Activated T-cell treated with anti-CD3 and anti-CD28 coated beads, Interleukin-2, amount 50 U/mL, for 48 hours (primary cell): ENCODE results near the gene EPHA1.

Experiments used
- DNase-seq, 2 experiments: peaks; one replicate each; pipeline ENCODE4 v3.0.0-alpha.2; 2020

The EPHA1 gene

GRCh38 chr7:143387156-143387975 lies 21.3 kb downstream of the EPHA1 start:
- no peak for DNase-seq

GRCh38 chr7:143385891-143386781 lies 22.5 kb downstream of the EPHA1 start:
- DNase-seq, result peak in 1 of 2 experiments; percentile 31

- DNase-seq, result no peak
Observed at GRCh38 chr7:143384661-143385631, 23.7 kb downstream of the EPHA1 start.

DNA sequence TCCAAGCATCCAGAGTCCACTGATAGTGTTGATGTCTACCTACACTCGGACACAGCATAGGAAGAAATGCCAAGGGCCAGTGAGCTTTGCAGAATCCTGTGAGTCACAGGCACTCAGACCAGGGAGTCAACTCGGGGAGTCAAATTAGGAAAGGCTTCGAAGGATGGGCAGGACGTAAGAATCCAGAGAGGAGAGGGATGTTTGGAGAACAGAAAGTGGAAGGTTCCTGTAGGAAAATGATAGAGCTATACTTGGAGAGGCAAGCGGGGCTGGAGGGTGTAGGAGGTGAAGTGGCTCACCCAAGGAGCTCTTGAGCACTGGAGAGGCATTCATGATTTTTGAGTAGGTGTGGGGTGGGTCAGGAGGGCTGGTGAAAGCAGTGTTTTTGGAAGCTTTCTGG lies 24.5 kb downstream of the EPHA1 start:
- DNase-seq, result no peak

- DNase-seq, result no peak
Observed at GRCh38 chr7:143383642-143383957, 25.1 kb downstream of the EPHA1 start.

GRCh38 chr7:143382791-143383641 lies 25.6 kb downstream of the EPHA1 start:
- no peak for DNase-seq

DNA sequence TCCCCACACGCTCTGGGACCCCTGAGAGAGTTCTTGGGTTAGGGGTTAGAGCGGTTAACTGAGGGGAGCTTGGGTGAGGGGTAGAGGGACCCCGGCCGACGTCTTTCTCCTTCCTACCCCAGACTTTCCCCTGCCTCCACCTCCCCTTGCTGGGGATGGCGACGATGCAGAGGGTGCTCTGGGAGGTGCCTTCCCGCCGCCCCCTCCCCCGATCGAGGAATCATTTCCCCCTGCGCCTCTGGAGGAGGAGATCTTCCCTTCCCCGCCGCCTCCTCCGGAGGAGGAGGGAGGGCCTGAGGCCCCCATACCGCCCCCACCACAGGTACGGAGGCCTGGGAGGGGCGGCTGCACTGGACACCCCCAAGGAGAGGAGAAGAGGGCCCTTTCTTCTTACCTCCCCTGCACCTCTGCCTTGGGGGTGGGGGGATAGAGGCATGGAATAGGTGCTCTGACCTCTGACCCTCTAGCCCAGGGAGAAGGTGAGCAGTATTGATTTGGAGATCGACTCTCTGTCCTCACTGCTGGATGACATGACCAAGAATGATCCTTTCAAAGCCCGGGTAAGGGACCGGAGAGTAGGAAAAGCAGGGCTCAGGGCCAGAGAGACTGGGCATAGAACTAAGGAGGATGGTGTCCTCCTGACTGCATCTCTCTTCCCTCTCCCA lies 26.4 kb downstream of the EPHA1 start:
- DNase-seq, result no peak

GRCh38 chr7:143381427-143382125 lies 27.1 kb downstream of the EPHA1 start:
- peak in 1 of 2 experiments; percentile 32 for DNase-seq

DNA sequence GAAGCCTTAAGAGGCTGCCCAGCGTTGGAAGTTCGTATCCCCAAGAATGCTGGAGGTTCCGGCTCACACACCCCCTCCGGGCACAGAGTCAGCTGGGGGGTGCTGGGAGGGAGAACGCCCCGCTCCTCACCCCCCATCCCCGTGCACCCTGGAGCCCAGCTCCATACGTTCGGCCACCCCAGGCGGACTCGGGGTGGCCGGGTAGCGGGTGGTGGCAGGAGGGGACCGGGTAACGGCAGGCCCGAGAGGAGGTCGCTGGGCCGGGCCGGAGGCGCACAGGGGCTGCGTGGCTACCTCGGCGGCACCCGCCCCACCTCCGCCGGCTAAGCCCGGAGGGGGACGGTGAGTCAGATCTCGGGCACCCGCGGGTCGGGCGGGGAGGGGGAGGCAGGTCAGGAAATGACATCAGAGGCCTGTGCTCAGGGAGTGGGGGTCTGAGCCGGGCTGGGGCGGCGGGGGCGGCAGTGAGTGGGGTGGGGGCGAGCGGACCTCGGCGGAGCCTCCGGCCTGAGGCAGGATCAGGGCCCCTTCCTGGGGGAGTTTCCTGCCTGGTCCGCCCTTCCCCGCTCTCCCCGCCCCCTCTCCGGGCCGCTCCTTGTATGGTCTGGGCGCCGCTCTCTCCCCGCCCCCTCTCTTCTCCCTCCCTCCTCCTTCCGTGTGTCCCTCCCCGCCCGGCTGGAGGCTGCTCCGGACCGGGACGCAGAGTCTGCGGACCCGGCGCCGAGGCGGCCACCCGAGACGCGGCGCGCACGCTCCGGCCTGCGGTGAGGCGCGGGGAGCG lies 27.8 kb downstream of the EPHA1 start, which contains the start of gene ZYX:
ZYX (plus strand) TSS at position 700 of the 781 bp plus-strand sequence. CDS start 227 bp downstream, outside the sequence.
- peak; percentile 90 to 93 for DNase-seq

DNA sequence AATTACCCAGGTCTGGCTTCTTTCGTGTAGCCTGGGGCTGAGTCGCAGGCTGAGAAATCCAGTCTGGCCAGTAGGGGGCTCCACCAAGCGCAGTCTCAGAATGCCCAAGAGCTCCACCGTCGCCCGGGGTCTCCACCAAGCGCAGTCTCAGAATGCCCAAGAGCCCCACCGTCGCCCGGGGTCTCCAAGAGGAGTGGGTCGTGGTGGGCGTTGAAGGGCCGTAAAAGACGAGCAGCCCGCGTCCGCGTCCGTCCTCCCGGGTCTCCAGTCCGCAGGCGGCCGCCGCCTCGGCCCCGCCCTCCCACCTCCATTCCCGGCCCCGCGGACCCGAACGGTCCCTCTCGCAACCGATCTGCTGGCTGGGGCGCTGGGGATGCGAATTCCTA lies 28.4 kb downstream of the EPHA1 start:
- peak; percentile 93 to 95 for DNase-seq

- DNase-seq, result no peak
Observed at GRCh38 chr7:143379611-143380259, 28.9 kb downstream of the EPHA1 start.

DNA sequence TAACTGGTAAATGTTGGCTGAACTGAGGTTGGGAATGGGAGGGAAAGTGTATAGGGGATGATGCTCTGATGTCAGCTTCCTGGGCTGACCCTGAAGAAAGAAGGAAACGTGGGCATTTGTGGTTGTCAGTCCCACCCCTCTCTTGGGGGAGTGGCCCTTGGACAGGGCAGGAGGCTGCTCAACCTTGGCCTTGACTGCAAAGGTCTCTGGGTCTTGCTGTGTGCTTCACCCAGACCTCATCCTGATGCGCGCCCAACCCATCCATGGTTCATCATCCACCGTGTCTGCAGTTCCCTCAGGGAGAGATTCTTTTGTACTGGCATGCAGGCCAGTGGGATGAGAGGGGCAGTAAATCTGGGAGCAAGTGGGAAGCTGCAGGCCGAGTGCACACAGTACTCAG lies 32.3 kb downstream of the EPHA1 start:
- no peak for DNase-seq

- peak; percentile 51 to 59 for DNase-seq
Observed at GRCh38 chr7:143375298-143376034, 33.2 kb downstream of the EPHA1 start.

DNA sequence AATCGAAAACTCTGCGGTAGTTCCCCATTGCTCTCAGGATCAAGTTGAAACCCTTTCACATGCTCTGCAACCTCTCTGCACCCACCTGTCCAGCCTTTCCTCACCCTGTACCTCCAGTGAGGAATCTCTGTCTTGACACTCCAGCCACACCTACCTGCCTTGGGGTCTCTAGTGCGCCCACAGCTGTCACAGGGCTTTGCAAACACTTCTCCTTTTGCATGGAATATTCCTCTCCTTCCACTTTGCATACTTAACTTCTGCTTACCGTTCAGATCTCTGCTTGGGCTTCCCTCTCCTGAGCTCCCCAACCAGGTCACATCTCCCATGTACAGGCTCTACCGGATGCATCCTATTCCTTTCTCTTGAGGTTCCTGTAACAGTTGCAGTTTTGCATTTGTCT lies 34.1 kb downstream of the EPHA1 start:
- no peak for DNase-seq

- DNase-seq, result no peak
Observed at GRCh38 chr7:143373255-143373794, 35.3 kb downstream of the EPHA1 start.

GRCh38 chr7:143372070-143372469 lies 36.6 kb downstream of the EPHA1 start:
- peak; percentile 68 to 72 for DNase-seq

DNA sequence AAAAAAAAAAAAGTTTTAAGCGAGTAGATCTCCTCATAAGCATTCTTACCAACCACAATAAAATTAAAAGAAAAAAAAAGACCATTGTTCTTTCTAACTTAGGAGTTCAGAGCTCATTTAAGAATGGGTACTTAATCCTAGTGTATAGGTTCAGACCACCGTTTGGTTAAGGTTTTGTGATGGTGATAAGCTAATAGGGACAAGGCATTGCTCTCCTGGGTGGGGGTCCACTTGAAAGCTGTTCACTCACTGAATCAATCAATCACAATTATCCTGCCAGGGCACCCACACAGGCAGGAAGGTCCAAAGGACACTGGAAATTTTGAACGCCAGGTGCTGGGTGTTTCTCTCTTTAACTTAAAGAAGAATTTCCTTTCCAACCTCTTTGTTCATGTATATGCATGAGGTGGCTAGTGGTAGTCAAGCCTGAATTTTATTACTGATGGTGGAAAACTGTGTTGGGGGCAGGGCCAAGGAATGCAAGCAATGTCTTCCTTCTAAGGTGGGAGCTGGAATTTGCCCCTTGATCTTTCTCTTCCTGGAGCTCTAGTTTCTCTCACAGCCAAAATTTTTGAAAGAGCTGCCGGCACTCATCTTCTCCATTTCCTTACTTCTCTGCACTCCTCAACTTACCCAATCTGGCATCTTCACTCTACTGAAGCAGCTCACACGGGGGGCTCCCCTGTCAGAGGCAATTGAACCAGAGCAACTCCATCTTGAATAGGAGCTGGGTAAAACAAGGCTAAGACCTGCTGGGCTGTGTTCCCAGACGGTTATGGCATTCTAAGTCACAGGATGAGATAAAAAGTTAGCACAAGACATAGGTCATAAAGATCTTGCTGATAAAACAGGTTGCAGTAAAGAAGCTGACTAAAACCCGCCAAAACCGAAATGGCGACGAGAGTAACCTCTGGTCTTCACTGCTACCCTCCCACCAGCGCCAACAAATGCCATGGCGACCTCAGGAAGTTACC lies 38.7 kb downstream of the EPHA1 start:
- no peak for DNase-seq
